ENCODE results near the gene SIRT6. TPM values are rescaled to one million over a fixed set of nuclear protein-coding genes. Genes with fewer than 3 reads are reported as not detected.
"Not testable (repeated sequence)": the region's sequence is repeated elsewhere in the genome, so short reads cannot be mapped to it uniquely, and the experiment has no call there.

The SIRT6 gene
- 23.0 and 40.3 TPM in 2 replicates for total RNA-seq (2014; rRNA removed; shearing (Covaris generic); ENCODE audit: low replicate concordance)

GRCh38 chr19:4182084-4182810 is at the start of gene SIRT6, which contains the start of gene ANKRD24:
TSS of gene SIRT6 (minus strand) at chr19:4182563. CDS start at chr19:4182539, 24 bp downstream.
TSS of gene ANKRD24 (plus strand) at chr19:4182689. CDS start at chr19:4186426, 3,737 bp downstream.
- H3K36me3 ChIP-seq (ENCODE audit: insufficient read depth, low read length): no peaks in the 10 kb centered on the region
- peak within 1 kb of the TSS; percentile 99 for H3K4me2 ChIP-seq (ENCODE audit: low read depth, low read length, poor library complexity, severe bottlenecking)
- H3K27me3 ChIP-seq (ENCODE audit: low read length): no peaks in the 10 kb centered on the region
- H2AFZ ChIP-seq (ENCODE audit: low read length): peak within 1 kb of the TSS; percentile 92
- H3K27ac ChIP-seq (ENCODE audit: low read length): peak within 1 kb of the TSS; percentile 51
- H3K79me2 ChIP-seq (ENCODE audit: low read length): peaks cover 16% of the 10 kb centered on the region
- peaks cover 21% of the 10 kb centered on the region for H3K4me1 ChIP-seq (ENCODE audit: low read length)
- peak within 1 kb of the TSS; percentile 87 for H3K9ac ChIP-seq (ENCODE audit: low read length)
- DNase-seq: peak; percentile 99
- no peaks in the 10 kb centered on the region for H4K20me1 ChIP-seq (ENCODE audit: insufficient read depth, low read depth, low read length)
- H3K9me2 ChIP-seq (replicated peaks; ENCODE audit: insufficient read depth, low read length): no peaks in the 10 kb centered on the region
- no peaks in the 10 kb centered on the region for H3K9me3 ChIP-seq (ENCODE audit: low read length)
- peak within 1 kb of the TSS; percentile 89 for H3K4me3 ChIP-seq (ENCODE audit: low read length)

GRCh38 chr19:4232139-4232538 is 49.8 kb upstream of the SIRT6 start:
- not testable (repeated sequence) for H3K27ac ChIP-seq (ENCODE audit: low read length); H3K27me3 ChIP-seq (ENCODE audit: low read length); H4K20me1 ChIP-seq (ENCODE audit: insufficient read depth, low read depth, low read length)

GRCh38 chr19:4231521-4231920 is 49.2 kb upstream of the SIRT6 start:
- not testable (repeated sequence) for H3K27ac ChIP-seq (ENCODE audit: low read length); H3K4me2 ChIP-seq (ENCODE audit: low read depth, low read length, poor library complexity, severe bottlenecking); H3K9me3 ChIP-seq (ENCODE audit: low read length); H3K9me2 ChIP-seq (replicated peaks; ENCODE audit: insufficient read depth, low read length); DNase-seq; H4K20me1 ChIP-seq (ENCODE audit: insufficient read depth, low read depth, low read length); H3K79me2 ChIP-seq (ENCODE audit: low read length); H2AFZ ChIP-seq (ENCODE audit: low read length); H3K4me1 ChIP-seq (ENCODE audit: low read length); H3K36me3 ChIP-seq (ENCODE audit: insufficient read depth, low read length); H3K4me3 ChIP-seq (ENCODE audit: low read length); H3K9ac ChIP-seq (ENCODE audit: low read length); H3K27me3 ChIP-seq (ENCODE audit: low read length)

More at GRCh38 chr19:4232139-4232538, 49.8 kb upstream of the SIRT6 start:
- H3K4me3 ChIP-seq (ENCODE audit: low read length); H3K4me1 ChIP-seq (ENCODE audit: low read length); DNase-seq; H2AFZ ChIP-seq (ENCODE audit: low read length); H3K36me3 ChIP-seq (ENCODE audit: insufficient read depth, low read length); H3K9me3 ChIP-seq (ENCODE audit: low read length); H3K79me2 ChIP-seq (ENCODE audit: low read length); H3K9ac ChIP-seq (ENCODE audit: low read length); H3K4me2 ChIP-seq (ENCODE audit: low read depth, low read length, poor library complexity, severe bottlenecking); H3K9me2 ChIP-seq (replicated peaks; ENCODE audit: insufficient read depth, low read length): not testable (repeated sequence)

- H3K9me2 ChIP-seq (replicated peaks; ENCODE audit: insufficient read depth, low read length); H3K36me3 ChIP-seq (ENCODE audit: insufficient read depth, low read length); H2AFZ ChIP-seq (ENCODE audit: low read length); H3K27me3 ChIP-seq (ENCODE audit: low read length); H3K4me3 ChIP-seq (ENCODE audit: low read length); H3K9me3 ChIP-seq (ENCODE audit: low read length); H3K4me2 ChIP-seq (ENCODE audit: low read depth, low read length, poor library complexity, severe bottlenecking); H3K4me1 ChIP-seq (ENCODE audit: low read length); H3K27ac ChIP-seq (ENCODE audit: low read length); DNase-seq; H3K79me2 ChIP-seq (ENCODE audit: low read length); H4K20me1 ChIP-seq (ENCODE audit: insufficient read depth, low read depth, low read length); H3K9ac ChIP-seq (ENCODE audit: low read length): not testable (repeated sequence)
These were observed 47.9 kb upstream of the SIRT6 start for GRCh38 chr19:4230237-4230636.

- peak; percentile 60 for DNase-seq
- Histone ChIP-seq H3K27ac (ENCODE audit: low read length) (no peak within 1 kb of the TSS), H3K9me2 (replicated peaks; ENCODE audit: insufficient read depth, low read length) (no peaks in the 10 kb centered on the region), H4K20me1 (ENCODE audit: insufficient read depth, low read depth, low read length) (no peaks in the 10 kb centered on the region), H3K9me3 (ENCODE audit: low read length) (no peaks in the 10 kb centered on the region), H3K4me1 (ENCODE audit: low read length) (peaks cover 7% of the 10 kb centered on the region), H2AFZ (ENCODE audit: low read length) (no peak within 1 kb of the TSS), H3K79me2 (ENCODE audit: low read length) (no peaks in the 10 kb centered on the region), H3K36me3 (ENCODE audit: insufficient read depth, low read length) (no peaks in the 10 kb centered on the region), H3K4me3 (ENCODE audit: low read length) (no peak within 1 kb of the TSS), H3K27me3 (ENCODE audit: low read length) (no peaks in the 10 kb centered on the region), H3K4me2 (ENCODE audit: low read depth, low read length, poor library complexity, severe bottlenecking) (no peak within 1 kb of the TSS), H3K9ac (ENCODE audit: low read length) (no peak within 1 kb of the TSS)
These were observed 47.0 kb upstream of the SIRT6 start, which contains the start of gene EBI3 for GRCh38 chr19:4229179-4229931. TSS of gene EBI3 (plus strand) at chr19:4229523. CDS start at chr19:4229551, 28 bp downstream.

- H3K4me1 ChIP-seq (ENCODE audit: low read length): peaks cover 7% of the 10 kb centered on the region
- H3K79me2 ChIP-seq (ENCODE audit: low read length): no peaks in the 10 kb centered on the region
- no peaks in the 10 kb centered on the region for H3K36me3 ChIP-seq (ENCODE audit: insufficient read depth, low read length)
- no peak overlapping the region for H2AFZ ChIP-seq (ENCODE audit: low read length)
- no peak overlapping the region for H3K27ac ChIP-seq (ENCODE audit: low read length)
- H3K9me3 ChIP-seq (ENCODE audit: low read length): no peaks in the 10 kb centered on the region
- H3K9me2 ChIP-seq (replicated peaks; ENCODE audit: insufficient read depth, low read length): no peaks in the 10 kb centered on the region
- no peak overlapping the region for H3K4me2 ChIP-seq (ENCODE audit: low read depth, low read length, poor library complexity, severe bottlenecking)
- H4K20me1 ChIP-seq (ENCODE audit: insufficient read depth, low read depth, low read length): no peaks in the 10 kb centered on the region
- DNase-seq: no peak
- H3K27me3 ChIP-seq (ENCODE audit: low read length): no peaks in the 10 kb centered on the region
- no peak overlapping the region for H3K4me3 ChIP-seq (ENCODE audit: low read length)
- no peak overlapping the region for H3K9ac ChIP-seq (ENCODE audit: low read length)
These were observed 46.4 kb upstream of the SIRT6 start for GRCh38 chr19:4228765-4229178.

GRCh38 chr19:4227771-4228170 is 45.4 kb upstream of the SIRT6 start:
- H2AFZ ChIP-seq (ENCODE audit: low read length): no peak overlapping the region
- H3K4me2 ChIP-seq (ENCODE audit: low read depth, low read length, poor library complexity, severe bottlenecking): no peak overlapping the region
- no peak overlapping the region for H3K9ac ChIP-seq (ENCODE audit: low read length)
- no peak overlapping the region for H3K4me3 ChIP-seq (ENCODE audit: low read length)
- H3K36me3 ChIP-seq (ENCODE audit: insufficient read depth, low read length): no peaks in the 10 kb centered on the region
- no peaks in the 10 kb centered on the region for H3K79me2 ChIP-seq (ENCODE audit: low read length)
- no peak for DNase-seq
- H4K20me1 ChIP-seq (ENCODE audit: insufficient read depth, low read depth, low read length): no peaks in the 10 kb centered on the region
- no peaks in the 10 kb centered on the region for H3K9me2 ChIP-seq (replicated peaks; ENCODE audit: insufficient read depth, low read length)
- no peak overlapping the region for H3K27ac ChIP-seq (ENCODE audit: low read length)
- no peaks in the 10 kb centered on the region for H3K9me3 ChIP-seq (ENCODE audit: low read length)
- peaks cover 7% of the 10 kb centered on the region for H3K4me1 ChIP-seq (ENCODE audit: low read length)
- no peaks in the 10 kb centered on the region for H3K27me3 ChIP-seq (ENCODE audit: low read length)

GRCh38 chr19:4225885-4226284 is 43.5 kb upstream of the SIRT6 start:
- Histone ChIP-seq H3K79me2 (ENCODE audit: low read length) (no peaks in the 10 kb centered on the region), H2AFZ (ENCODE audit: low read length) (no peak overlapping the region)
- DNase-seq: no peak

More at GRCh38 chr19:4225885-4226284, 43.5 kb upstream of the SIRT6 start:
- H3K27ac ChIP-seq (ENCODE audit: low read length): no peak overlapping the region
- H3K9me3 ChIP-seq (ENCODE audit: low read length): no peaks in the 10 kb centered on the region
- H3K9ac ChIP-seq (ENCODE audit: low read length): no peak overlapping the region
- no peak overlapping the region for H3K4me3 ChIP-seq (ENCODE audit: low read length)
- peaks cover 7% of the 10 kb centered on the region for H3K4me1 ChIP-seq (ENCODE audit: low read length)
- H3K36me3 ChIP-seq (ENCODE audit: insufficient read depth, low read length): no peaks in the 10 kb centered on the region
- no peak overlapping the region for H3K4me2 ChIP-seq (ENCODE audit: low read depth, low read length, poor library complexity, severe bottlenecking)
- H3K27me3 ChIP-seq (ENCODE audit: low read length): no peaks in the 10 kb centered on the region
- H4K20me1 ChIP-seq (ENCODE audit: insufficient read depth, low read depth, low read length): no peaks in the 10 kb centered on the region
- no peaks in the 10 kb centered on the region for H3K9me2 ChIP-seq (replicated peaks; ENCODE audit: insufficient read depth, low read length)
